Central memory CD4-positive, alpha-beta T cell (primary cell): ENCODE results near the gene ARHGAP5.
A peak's percentile ranks its signal among the peaks of the same experiment; 100 is the strongest.

Source experiments
- DNase-seq: peaks from one replicate; pipeline ENCODE4 v3.0.0; 2022

The ARHGAP5 gene

DNA sequence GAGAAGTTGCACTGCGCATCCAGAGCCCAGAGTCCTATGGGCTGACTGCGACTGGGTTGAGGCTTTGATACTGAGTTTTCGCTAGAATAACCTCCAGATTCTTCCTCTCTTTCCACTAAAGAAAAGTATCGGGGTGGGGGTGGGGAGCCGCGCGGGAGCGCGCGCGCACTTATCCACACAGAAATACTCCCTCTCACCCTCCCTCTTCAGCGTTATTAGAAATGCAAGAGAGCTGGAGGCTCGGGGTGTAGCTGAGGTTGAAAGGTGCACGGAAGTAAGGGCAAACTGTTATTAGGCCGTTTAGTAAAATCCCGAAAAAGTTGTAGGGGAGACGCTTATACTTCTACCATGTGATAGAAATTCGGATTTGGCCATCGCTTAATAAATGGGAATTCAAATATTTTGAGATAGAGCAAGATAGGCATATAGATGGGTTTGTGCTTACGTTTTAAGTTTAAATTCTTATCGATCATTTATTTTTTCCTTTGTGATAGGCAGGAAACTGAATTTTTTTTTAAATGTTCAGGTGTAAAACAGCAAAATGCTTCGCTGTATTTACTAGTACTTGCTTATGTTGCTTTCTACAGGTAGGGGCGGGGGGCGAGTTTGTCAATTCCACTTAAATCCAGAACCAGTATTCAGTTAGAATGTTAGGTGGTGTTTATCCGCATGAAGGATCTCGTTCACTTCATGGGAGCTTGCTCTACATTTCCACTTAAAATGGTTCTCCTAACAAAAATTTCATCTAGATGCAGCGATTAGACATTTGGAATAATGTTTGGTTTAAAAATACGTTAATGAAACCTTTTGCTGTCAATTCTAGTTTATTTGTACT lies 1.1 kb downstream of the ARHGAP5 start:
- peak; percentile 17 for DNase-seq

GRCh38 chr14:32078858-32079216 lies 1.7 kb downstream of the ARHGAP5 start:
- DNase-seq = no peak

GRCh38 chr14:32079264-32079663 lies 2.2 kb downstream of the ARHGAP5 start:
- DNase-seq = no peak

- no peak for DNase-seq
Observed at GRCh38 chr14:32080001-32080510, 3.0 kb downstream of the ARHGAP5 start.

GRCh38 chr14:32081901-32082300 lies 4.8 kb downstream of the ARHGAP5 start:
- no peak for DNase-seq

DNA sequence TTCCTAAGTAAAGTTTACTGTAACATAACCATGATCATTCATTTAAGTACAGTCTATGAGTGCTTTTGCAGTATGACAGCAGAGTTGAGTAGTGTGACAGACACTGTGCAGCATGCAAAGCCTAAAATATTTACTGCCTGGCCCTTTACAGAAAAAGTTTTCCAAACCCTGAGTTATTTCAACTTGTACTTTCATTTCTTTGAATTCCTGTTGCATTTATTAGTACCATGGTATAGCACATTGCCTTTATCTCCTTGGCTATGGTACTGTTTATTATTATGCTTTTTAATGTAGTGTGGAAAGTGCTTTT lies 6.2 kb downstream of the ARHGAP5 start:
- DNase-seq = no peak

- DNase-seq = no peak
Observed at GRCh38 chr14:32083789-32084188, 6.7 kb downstream of the ARHGAP5 start.

DNA sequence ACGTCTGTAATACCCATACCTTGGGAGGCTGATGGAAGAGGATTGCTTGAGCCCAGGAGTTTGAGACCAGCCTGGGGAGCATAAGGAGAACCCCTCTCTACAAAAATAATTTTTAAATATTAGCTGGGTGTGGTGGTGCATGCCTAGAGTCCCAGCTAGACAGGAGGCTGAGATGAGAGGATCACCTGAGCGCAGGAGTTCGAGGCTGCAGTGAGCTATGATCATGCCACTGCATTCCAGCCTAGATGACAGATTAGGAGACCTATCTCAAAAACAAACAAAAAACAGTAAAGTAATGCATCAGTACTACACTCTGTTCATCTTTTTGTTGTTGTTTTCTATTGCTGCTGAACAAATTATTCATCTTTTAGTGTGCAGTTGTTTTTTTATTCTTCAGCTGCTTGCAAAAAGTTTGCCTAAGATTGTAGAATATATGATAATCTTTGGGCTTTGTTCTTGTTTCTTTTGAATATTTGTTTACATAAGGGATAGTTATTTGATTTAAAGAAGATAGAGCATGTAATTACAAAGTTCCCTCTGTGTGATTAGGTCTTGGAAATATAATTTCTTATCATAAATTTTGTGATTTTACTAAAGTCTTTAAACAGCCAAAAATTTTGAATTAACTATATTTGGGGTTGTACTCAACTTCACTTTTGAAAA lies 8.2 kb downstream of the ARHGAP5 start:
- no peak for DNase-seq

DNA sequence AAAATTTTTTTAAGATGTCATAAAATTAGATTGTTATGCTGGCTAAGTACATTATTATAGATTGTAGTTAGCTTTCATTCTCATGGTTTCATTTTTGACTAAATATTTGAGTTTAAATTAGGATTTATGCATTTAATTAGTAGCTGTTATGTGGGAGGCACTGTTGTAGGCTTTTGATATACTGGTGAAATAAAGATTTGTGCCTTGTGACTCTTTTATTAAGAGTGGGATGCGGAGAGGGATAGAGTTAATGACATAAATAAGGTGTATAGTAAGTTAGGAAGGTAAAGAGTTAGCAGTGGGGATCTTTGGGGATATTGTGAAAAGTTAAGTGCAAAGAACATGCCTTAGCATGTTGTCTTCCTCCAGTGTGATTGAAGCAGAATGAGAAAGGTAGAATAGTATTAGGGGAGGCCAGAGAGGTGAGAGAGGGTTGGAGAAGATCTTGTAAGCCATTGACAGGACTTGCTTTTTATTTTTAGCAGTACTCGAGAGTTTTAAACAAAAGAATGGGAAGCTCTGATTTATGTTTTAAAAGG lies 8.8 kb downstream of the ARHGAP5 start:
- no peak for DNase-seq

GRCh38 chr14:32087173-32087861 lies 10.2 kb downstream of the ARHGAP5 start:
- no peak for DNase-seq

DNA sequence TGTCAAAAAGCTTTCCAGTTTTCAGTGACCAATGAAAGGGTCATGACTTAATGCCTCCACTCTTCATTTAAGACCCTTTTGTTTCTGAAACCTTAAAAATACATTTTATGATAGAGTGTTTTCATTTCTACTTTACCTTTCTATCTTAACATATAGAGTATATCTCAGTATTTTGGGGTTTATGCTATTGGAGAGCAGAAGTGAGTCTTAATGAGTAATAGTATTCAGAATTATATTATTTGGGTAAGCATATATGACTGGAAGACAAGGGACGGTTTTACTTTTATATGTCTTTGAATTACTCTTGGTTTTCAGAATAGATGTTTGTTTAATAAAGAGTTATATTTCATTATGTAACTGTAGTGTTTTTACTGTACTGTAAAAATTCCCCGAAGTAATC lies 10.8 kb downstream of the ARHGAP5 start:
- DNase-seq = no peak

DNA sequence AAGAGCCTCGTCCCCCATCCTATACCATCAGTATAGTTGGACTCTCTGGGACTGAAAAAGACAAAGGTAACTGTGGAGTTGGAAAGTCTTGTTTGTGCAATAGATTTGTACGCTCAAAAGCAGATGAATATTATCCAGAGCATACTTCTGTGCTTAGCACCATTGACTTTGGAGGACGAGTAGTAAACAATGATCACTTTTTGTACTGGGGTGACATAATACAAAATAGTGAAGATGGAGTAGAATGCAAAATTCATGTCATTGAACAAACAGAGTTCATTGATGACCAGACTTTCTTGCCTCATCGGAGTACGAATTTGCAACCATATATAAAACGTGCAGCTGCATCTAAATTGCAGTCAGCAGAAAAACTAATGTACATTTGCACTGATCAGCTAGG lies 13.6 kb downstream of the ARHGAP5 start:
- no peak for DNase-seq

DNA sequence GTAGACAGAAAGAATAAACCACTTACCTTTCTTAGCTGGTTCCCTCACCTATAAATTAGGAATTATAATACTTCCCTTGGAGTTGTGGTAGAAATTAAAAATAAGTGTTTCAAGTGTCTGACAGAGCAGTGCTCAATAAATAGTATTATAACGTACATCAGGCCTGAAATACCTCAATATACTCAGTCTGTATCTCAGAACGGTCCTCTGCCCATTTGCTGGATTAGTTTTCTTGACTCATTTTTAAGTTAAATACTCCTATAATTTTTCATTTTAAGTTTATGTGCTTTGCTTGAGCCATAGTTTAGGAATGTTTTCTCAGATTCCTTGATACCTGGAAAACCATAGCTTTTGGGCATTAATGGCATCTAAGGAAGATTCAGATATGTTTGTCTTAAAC lies 22.4 kb downstream of the ARHGAP5 start:
- no peak for DNase-seq

- no peak for DNase-seq
Observed at GRCh38 chr14:32100175-32100574, 23.1 kb downstream of the ARHGAP5 start.

GRCh38 chr14:32102152-32102787 lies 25.2 kb downstream of the ARHGAP5 start:
- peak; percentile 52 for DNase-seq

DNA sequence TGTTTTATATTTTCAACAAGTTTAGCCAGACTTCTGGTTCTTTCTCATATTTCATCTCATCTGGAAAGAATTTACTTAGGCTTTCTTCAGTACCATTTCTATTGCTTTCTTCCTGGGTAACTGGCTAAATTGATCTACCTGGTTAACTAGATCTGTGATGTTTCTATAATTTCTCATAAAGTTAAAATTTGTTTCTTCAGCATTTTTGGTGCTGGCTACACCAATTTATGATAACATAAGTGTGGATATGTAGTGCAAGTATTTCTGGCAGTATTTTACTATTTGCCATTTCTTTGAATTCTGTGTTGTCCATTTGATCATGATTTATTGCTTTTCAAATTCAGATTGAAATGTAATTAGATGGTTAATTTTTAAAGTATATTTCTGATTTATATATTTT lies 25.9 kb downstream of the ARHGAP5 start:
- no peak for DNase-seq

GRCh38 chr14:32104308-32104707 lies 27.2 kb downstream of the ARHGAP5 start:
- DNase-seq = no peak

GRCh38 chr14:32104803-32105202 lies 27.7 kb downstream of the ARHGAP5 start:
- DNase-seq = no peak

- no peak for DNase-seq
Observed at GRCh38 chr14:32109676-32110547, 32.8 kb downstream of the ARHGAP5 start.

GRCh38 chr14:32110548-32110896 lies 33.4 kb downstream of the ARHGAP5 start:
- DNase-seq = no peak

DNA sequence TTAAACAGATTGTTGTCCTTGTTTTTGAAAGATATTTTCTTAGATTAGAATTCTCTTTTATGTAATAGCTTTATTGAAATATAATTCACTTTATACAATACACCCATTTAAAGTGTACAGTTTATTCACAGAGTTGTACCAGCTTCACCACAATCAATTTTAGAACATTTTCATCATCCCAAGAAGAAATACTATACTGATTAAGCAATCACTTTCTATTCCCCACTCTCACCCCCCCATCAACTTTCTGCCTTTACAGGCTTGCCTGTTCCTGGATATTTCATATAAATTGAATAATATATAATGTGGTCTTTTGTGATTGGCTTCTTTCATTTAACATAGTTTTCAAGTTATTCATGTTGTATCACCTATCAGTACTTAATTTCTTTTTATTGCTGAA lies 44.4 kb downstream of the ARHGAP5 start:
- DNase-seq = no peak

GRCh38 chr14:32121948-32122347 lies 44.8 kb downstream of the ARHGAP5 start:
- DNase-seq = no peak
